ENCODE results near the gene LRBA. TPM values are rescaled to one million over a fixed set of nuclear protein-coding genes. Genes with fewer than 3 reads are reported as not detected.

LRBA gene
- total and polyA plus RNA-seq, 2 donors (not counting 3 experiments of a cell fraction or from before 2014, with no cell fraction given): 18.0 to 35.1 TPM

DNA sequence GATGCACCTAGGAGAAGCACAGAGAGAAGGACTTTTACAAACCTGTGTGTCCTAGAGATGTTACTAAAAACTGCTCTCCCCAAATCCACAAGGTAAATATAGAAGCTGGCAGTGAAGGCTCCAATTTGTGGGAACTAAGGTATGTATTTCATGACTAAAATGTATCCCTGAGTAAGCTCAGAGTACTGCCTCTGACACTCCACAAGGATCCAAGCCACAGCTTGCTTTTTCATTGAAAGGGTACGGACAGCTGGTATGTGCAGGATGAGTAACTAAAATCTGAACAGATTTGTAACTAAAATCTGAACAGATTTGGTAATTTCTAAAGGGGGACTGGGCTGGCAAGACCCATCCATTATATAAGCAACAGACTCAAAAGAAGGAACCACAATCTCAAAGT lies 749.3 kb downstream of the LRBA start:
- dilution Hi-C loops (cut with MboI; ENCODE audit: extremely low pct_ligation_motif_present, low sequenced_read_pairs): no loop called here
- H3K27me3 ChIP-seq (ENCODE audit: control insufficient read depth in 2 of 2, insufficient read depth in 2 of 2, low read length in 2 of 2): no peaks in the 10 kb centered on the region
- H2AFZ ChIP-seq (ENCODE audit: low read depth, low read length): no peak overlapping the region
- no peaks in the 10 kb centered on the region for H3K79me2 ChIP-seq (ENCODE audit: control insufficient read depth, insufficient read depth, low read length)
- no peaks in the 10 kb centered on the region for H3K4me1 ChIP-seq (ENCODE audit: control insufficient read depth, extremely low read depth, insufficient read depth, low read length)
- no peak overlapping the region for H3K9ac ChIP-seq (replicated peaks; ENCODE audit: extremely low read depth, insufficient read depth, low read length)
- H3K4me2 ChIP-seq (ENCODE audit: insufficient read depth, low read length): no peak overlapping the region
- no peaks in the 10 kb centered on the region for H4K20me1 ChIP-seq (replicated peaks; ENCODE audit: control insufficient read depth, extremely low read depth, insufficient read depth, low read length)
- no peak overlapping the region for H3K27ac ChIP-seq (ENCODE audit: insufficient read depth, low read depth, low read length)
- no peaks in the 10 kb centered on the region for H3K9me1 ChIP-seq (replicated peaks; ENCODE audit: control insufficient read depth, extremely low read depth, insufficient read depth, low read length)
- no peaks in the 10 kb centered on the region for H3K9me3 ChIP-seq (replicated peaks; ENCODE audit: control insufficient read depth, insufficient read depth, low read length)
- BruUV-seq (replicated peaks): no TSS peak
- H3K4me3 ChIP-seq (replicated peaks in 1 of 3; ENCODE audit: insufficient read depth in 1 of 3, low read depth in 1 of 3, low read length in 3 of 3): no peak overlapping the region
- H3K36me3 ChIP-seq (ENCODE audit: control insufficient read depth in 2 of 2, extremely low read depth in 1 of 2, insufficient read depth in 2 of 2, low read length in 2 of 2): no peaks in the 10 kb centered on the region
- ChIA-PET POLR2A (no interaction called here), CTCF (interaction anchor here (1.2 kb wide), 1 partner anchor 21 kb away, joined by 3 read pairs; no protein-coding TSS in a partner anchor)
- intact Hi-C loops (cut with micrococcal nuclease): no loop called here
- DNase-seq (ENCODE audit: low read depth, low spot score) (no peak), FAIRE-seq (no peak)
- TF ChIP-seq EZH2 (IDR thresholded peaks at IDR 0.05; ENCODE audit: borderline replicate concordance, low read depth, low read length, severe bottlenecking) (no peak), MYC (IDR thresholded peaks at IDR 0.05; ENCODE audit: low read depth, low read length) (no peak), FOS (IDR thresholded peaks at IDR 0.05; ENCODE audit: borderline replicate concordance, insufficient read depth, low read length) (no peak), CTCF (IDR thresholded peaks at IDR 0.05; ENCODE audit: extremely low read depth in 1 of 2, insufficient read depth in 1 of 2, low read depth in 1 of 2, low read length in 2 of 2) (no peak), POLR2AphosphoS5 (IDR thresholded peaks at IDR 0.05; ENCODE audit: insufficient read depth, low read depth, low read length) (no peak), GATA2 (IDR thresholded peaks at IDR 0.05; ENCODE audit: insufficient read depth, insufficient read length, low read depth, low read length) (no peak), MAX (IDR thresholded peaks at IDR 0.05; ENCODE audit: insufficient read depth, insufficient read length) (no peak), POLR2A (IDR thresholded peaks at IDR 0.05; ENCODE audit: low read depth, low read length) (no peak), JUN (IDR thresholded peaks at IDR 0.05; ENCODE audit: borderline replicate concordance, insufficient read depth, insufficient read length, low read depth) (no peak)
